ENCODE measurements around the gene BRINP2. TPM values are rescaled to one million over a fixed set of nuclear protein-coding genes. Genes with fewer than 3 reads are reported as not detected.

The BRINP2 gene
- polyA plus RNA-seq, 3 donors = not detected

DNA sequence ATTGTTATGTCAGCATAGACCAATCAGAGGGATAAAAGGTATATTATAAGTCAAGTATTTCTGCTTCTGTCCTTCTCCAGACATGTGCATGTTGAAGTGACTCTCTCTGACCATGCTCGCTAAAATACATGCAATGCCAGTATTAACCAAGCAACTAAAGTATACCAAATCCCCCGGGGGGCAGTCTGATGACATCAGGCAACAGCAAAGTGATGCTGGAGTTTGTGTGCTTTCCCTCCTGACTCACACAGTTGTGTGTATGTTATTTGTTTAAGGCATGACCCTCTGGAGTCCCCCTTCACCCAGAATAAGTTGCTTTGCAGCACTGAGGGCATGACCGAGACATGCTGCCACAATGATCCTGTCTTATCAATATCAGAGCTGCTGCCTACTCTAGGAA lies 2.1 kb downstream of the BRINP2 start:
- TF ChIP-seq, protein P1, sequence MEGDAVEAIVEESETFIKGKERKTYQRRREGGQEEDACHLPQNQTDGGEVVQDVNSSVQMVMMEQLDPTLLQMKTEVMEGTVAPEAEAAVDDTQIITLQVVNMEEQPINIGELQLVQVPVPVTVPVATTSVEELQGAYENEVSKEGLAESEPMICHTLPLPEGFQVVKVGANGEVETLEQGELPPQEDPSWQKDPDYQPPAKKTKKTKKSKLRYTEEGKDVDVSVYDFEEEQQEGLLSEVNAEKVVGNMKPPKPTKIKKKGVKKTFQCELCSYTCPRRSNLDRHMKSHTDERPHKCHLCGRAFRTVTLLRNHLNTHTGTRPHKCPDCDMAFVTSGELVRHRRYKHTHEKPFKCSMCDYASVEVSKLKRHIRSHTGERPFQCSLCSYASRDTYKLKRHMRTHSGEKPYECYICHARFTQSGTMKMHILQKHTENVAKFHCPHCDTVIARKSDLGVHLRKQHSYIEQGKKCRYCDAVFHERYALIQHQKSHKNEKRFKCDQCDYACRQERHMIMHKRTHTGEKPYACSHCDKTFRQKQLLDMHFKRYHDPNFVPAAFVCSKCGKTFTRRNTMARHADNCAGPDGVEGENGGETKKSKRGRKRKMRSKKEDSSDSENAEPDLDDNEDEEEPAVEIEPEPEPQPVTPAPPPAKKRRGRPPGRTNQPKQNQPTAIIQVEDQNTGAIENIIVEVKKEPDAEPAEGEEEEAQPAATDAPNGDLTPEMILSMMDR (IDR thresholded peaks at IDR 0.05) = no peak
- H3K9me3 ChIP-seq (replicated peaks in 1 of 2; ENCODE audit: control insufficient read depth in 1 of 2, insufficient read depth in 1 of 2, low read length in 2 of 2) = peaks cover 0 to 4% of the 10 kb centered on the region in 2 donors
- H3K36me3 ChIP-seq (replicated peaks in 1 of 2; ENCODE audit: control insufficient read depth in 1 of 2, insufficient read depth in 2 of 2, low read length in 2 of 2) = no peaks in the 10 kb centered on the region
- intact Hi-C loops (cut with micrococcal nuclease) = no loop called here
- DNase-seq = no peak
- no peak overlapping the region for H3K27ac Mint-ChIP-seq
- WGBS (ENCODE audit: insufficient coverage) = no CpG with 5 or more reads among the region's 3 CpGs
- H3K9me3 Mint-ChIP-seq = peaks cover 0 to 3% (median 1%) of the 10 kb centered on the region in 7 donors
- peaks cover 30 to 36% of the 10 kb centered on the region in 2 donors for H3K27me3 ChIP-seq (ENCODE audit: control insufficient read depth in 2 of 2, insufficient read depth in 2 of 2, low read length in 2 of 2)
- H3K4me1 Mint-ChIP-seq = no peaks in the 10 kb centered on the region
- no peak overlapping the region for H3K4me3 ChIP-seq (replicated peaks in 1 of 3; ENCODE audit: low read depth in 2 of 3, low read length in 3 of 3)
- no peak overlapping the region for H3K4me2 ChIP-seq (replicated peaks; ENCODE audit: extremely low read depth, low read length, poor library complexity, severe bottlenecking)
- H4K20me1 ChIP-seq (ENCODE audit: insufficient read depth, low read length) = no peaks in the 10 kb centered on the region
- H3K27ac ChIP-seq (ENCODE audit: low read depth in 1 of 2, low read length in 2 of 2) = no peak overlapping the region
- no peaks in the 10 kb centered on the region for H3K36me3 Mint-ChIP-seq
- H2AFZ ChIP-seq (ENCODE audit: insufficient read depth, low read depth, low read length, poor library complexity, severe bottlenecking) = no peak overlapping the region
- H3K4me3 Mint-ChIP-seq = no peak overlapping the region
- H3K9ac ChIP-seq (ENCODE audit: insufficient read depth, low read length, poor library complexity, severe bottlenecking) = no peak overlapping the region
- H3K79me2 ChIP-seq (ENCODE audit: insufficient read depth, low read length) = no peaks in the 10 kb centered on the region
- H3K4me1 ChIP-seq (ENCODE audit: control insufficient read depth in 1 of 2, insufficient read depth in 2 of 2, low read length in 2 of 2) = no peaks in the 10 kb centered on the region
- H3K27me3 Mint-ChIP-seq (ENCODE audit: low read depth in 3 of 3) = peaks cover 4 to 9% (median 5%) of the 10 kb centered on the region in 3 donors

DNA sequence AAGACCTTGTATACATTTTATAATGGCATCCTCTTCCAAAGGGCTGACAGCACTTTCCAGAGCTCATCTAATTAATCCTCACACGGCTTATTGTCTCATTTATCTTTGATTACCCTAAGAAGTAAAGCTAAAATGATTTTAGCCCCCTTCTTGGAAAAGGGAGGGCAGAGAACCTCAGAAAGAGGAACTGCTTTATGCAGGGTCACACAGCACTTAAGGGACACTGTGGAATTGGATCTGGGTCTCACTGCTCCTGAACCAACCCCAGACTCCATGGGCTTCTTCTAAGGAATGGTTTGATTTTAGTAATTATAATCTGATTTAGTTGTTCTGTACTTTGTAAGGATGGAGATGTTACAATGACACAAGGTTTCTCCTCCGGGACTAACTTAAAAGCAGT lies 3.2 kb downstream of the BRINP2 start:
- no peak overlapping the region for H3K4me3 Mint-ChIP-seq
- Histone ChIP-seq H2AFZ (ENCODE audit: insufficient read depth, low read depth, low read length, poor library complexity, severe bottlenecking) (no peak overlapping the region), H3K4me2 (replicated peaks; ENCODE audit: extremely low read depth, low read length, poor library complexity, severe bottlenecking) (no peak overlapping the region), H3K79me2 (ENCODE audit: insufficient read depth, low read length) (no peaks in the 10 kb centered on the region), H3K9ac (ENCODE audit: insufficient read depth, low read length, poor library complexity, severe bottlenecking) (no peak overlapping the region), H3K36me3 (replicated peaks in 1 of 2; ENCODE audit: control insufficient read depth in 1 of 2, insufficient read depth in 2 of 2, low read length in 2 of 2) (no peaks in the 10 kb centered on the region), H3K27me3 (ENCODE audit: control insufficient read depth in 2 of 2, insufficient read depth in 2 of 2, low read length in 2 of 2) (peaks cover 30 to 35% of the 10 kb centered on the region in 2 donors), H3K27ac (ENCODE audit: low read depth in 1 of 2, low read length in 2 of 2) (no peak overlapping the region), H3K4me1 (ENCODE audit: control insufficient read depth in 1 of 2, insufficient read depth in 2 of 2, low read length in 2 of 2) (no peaks in the 10 kb centered on the region), H3K4me3 (replicated peaks in 1 of 3; ENCODE audit: low read depth in 2 of 3, low read length in 3 of 3) (no peak overlapping the region), H4K20me1 (ENCODE audit: insufficient read depth, low read length) (no peaks in the 10 kb centered on the region), H3K9me3 (replicated peaks in 1 of 2; ENCODE audit: control insufficient read depth in 1 of 2, insufficient read depth in 1 of 2, low read length in 2 of 2) (peaks cover 0 to 4% of the 10 kb centered on the region in 2 donors)
- intact Hi-C loops (cut with micrococcal nuclease) = no loop called here
- peaks cover 4 to 11% (median 5%) of the 10 kb centered on the region in 3 donors for H3K27me3 Mint-ChIP-seq (ENCODE audit: low read depth in 3 of 3)
- H3K27ac Mint-ChIP-seq = no peak overlapping the region
- TF ChIP-seq, protein P1 (IDR thresholded peaks at IDR 0.05) = no peak
- no peak for DNase-seq
- WGBS (ENCODE audit: insufficient coverage) = 100% methylated on average over 1 of the region's 2 CpGs
- no peaks in the 10 kb centered on the region for H3K36me3 Mint-ChIP-seq
- no peaks in the 10 kb centered on the region for H3K4me1 Mint-ChIP-seq
- peaks cover 0 to 3% (median 1%) of the 10 kb centered on the region in 7 donors for H3K9me3 Mint-ChIP-seq

Data from CD14-positive monocyte (primary cell).